Panc1 (cell line): ENCODE data around the gene E2F3.

Experiments
- POLR2AphosphoS5 ChIP-seq: IDR thresholded peaks from 2 replicates; pipeline ENCODE4 v1.6.1; 2012; ENCODE audit warnings: mild to moderate bottlenecking, low read depth, low read length, moderate library complexity
- SIN3A ChIP-seq: IDR thresholded peaks from 2 replicates; pipeline ENCODE4 v1.6.1; 2012; ENCODE audit warnings: low read depth, mild to moderate bottlenecking, low read length, moderate library complexity, borderline replicate concordance; ENCODE audit not compliant: insufficient read depth
- TCF7L2 ChIP-seq: IDR thresholded peaks from 2 replicates; pipeline ENCODE4 v1.6.1; 2011; ENCODE audit warnings: mild to moderate bottlenecking, low read depth, low read length, inconsistent platforms
- TF ChIP-seq, protein P1 (sequence below): fragments of 450-650 bp; IDR thresholded peaks from 2 replicates; pipeline ENCODE4 v1.5.1; 2017; ENCODE audit warnings: mild to moderate bottlenecking
- TF ChIP-seq, protein P2 (sequence below), 2 experiments: IDR thresholded peaks; 2 replicates each; pipeline ENCODE4 v1.6.1; 2011 to 2012; ENCODE audit warnings: low read depth in 2 of 2, control low read depth in 1 of 2, low read length in 1 of 2, mild to moderate bottlenecking in 1 of 2, moderate library complexity in 1 of 2; ENCODE audit not compliant: insufficient read depth in 1 of 2

DNA sequence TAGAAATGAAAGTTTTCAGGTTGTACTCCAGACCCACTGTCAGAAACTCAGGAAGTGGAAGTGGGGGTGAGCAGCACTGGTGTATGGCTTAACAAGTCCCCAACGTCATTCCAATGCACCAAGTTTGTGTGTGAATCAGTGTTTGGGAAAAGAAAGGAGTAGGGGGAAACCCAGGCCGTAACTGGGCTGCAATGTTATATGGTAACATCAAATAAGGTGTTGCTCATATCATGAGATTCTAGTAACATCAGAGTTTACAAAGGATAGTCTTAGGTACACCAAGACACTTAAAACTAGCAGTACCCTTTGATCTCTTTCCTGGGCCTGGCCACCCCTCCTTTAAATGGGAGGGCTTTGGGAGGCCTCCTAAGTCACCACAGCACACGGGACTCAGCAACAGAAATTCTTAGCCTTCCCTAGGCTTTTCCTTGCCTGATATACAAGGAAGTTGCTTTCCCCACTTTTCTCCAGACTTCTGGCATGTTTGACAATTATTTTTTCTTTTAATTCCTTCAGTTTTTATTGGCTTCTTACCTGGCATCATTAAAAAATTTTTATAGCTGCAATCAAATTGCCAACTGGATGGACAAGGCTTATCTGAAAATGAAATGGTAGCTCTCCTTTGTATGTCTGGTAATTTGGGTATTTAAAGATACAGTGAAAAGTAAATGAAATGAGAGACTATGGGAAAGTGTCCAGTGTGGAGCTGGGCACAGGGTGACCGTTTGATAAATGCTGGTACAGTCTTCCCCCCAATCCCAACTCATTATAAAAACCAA lies 15.1 kb downstream of the E2F3 start:
- TF ChIP-seq, protein P1, sequence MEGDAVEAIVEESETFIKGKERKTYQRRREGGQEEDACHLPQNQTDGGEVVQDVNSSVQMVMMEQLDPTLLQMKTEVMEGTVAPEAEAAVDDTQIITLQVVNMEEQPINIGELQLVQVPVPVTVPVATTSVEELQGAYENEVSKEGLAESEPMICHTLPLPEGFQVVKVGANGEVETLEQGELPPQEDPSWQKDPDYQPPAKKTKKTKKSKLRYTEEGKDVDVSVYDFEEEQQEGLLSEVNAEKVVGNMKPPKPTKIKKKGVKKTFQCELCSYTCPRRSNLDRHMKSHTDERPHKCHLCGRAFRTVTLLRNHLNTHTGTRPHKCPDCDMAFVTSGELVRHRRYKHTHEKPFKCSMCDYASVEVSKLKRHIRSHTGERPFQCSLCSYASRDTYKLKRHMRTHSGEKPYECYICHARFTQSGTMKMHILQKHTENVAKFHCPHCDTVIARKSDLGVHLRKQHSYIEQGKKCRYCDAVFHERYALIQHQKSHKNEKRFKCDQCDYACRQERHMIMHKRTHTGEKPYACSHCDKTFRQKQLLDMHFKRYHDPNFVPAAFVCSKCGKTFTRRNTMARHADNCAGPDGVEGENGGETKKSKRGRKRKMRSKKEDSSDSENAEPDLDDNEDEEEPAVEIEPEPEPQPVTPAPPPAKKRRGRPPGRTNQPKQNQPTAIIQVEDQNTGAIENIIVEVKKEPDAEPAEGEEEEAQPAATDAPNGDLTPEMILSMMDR, result no peak
- TF ChIP-seq TCF7L2 (no peak), POLR2AphosphoS5 (no peak), SIN3A (no peak)
- TF ChIP-seq, protein P2, sequence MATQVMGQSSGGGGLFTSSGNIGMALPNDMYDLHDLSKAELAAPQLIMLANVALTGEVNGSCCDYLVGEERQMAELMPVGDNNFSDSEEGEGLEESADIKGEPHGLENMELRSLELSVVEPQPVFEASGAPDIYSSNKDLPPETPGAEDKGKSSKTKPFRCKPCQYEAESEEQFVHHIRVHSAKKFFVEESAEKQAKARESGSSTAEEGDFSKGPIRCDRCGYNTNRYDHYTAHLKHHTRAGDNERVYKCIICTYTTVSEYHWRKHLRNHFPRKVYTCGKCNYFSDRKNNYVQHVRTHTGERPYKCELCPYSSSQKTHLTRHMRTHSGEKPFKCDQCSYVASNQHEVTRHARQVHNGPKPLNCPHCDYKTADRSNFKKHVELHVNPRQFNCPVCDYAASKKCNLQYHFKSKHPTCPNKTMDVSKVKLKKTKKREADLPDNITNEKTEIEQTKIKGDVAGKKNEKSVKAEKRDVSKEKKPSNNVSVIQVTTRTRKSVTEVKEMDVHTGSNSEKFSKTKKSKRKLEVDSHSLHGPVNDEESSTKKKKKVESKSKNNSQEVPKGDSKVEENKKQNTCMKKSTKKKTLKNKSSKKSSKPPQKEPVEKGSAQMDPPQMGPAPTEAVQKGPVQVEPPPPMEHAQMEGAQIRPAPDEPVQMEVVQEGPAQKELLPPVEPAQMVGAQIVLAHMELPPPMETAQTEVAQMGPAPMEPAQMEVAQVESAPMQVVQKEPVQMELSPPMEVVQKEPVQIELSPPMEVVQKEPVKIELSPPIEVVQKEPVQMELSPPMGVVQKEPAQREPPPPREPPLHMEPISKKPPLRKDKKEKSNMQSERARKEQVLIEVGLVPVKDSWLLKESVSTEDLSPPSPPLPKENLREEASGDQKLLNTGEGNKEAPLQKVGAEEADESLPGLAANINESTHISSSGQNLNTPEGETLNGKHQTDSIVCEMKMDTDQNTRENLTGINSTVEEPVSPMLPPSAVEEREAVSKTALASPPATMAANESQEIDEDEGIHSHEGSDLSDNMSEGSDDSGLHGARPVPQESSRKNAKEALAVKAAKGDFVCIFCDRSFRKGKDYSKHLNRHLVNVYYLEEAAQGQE (IDR thresholded peaks at IDR 0.05; ENCODE audit: insufficient read depth in 1 of 2, low read depth in 2 of 2, low read length in 1 of 2), result no peak
